SK-N-SH treated with all-trans-retinoic acid at 6 μM for 48 hours (cell line): ENCODE data around the gene RNF215.

ENCODE experiments used
- ATAC-seq: fragments of 200-7000 bp; cut with Tn5 transposase; 3 replicates; pipeline ENCODE4 v1.9.1; 2020; ENCODE audit warnings: mild to moderate bottlenecking, moderate library complexity
- ARNTL ChIP-seq: fragments of 450-650 bp; formaldehyde crosslinking; IDR thresholded peaks from 2 replicates; pipeline ENCODE4 v1.5.0; 2020; ENCODE audit warnings: low read depth, mild to moderate bottlenecking, moderate library complexity, borderline replicate concordance
- BACH2 ChIP-seq: fragments of 250-450 bp; sonication (Bioruptor Pico); IDR thresholded peaks from 2 replicates; pipeline ENCODE4 v1.9.0; 2021; ENCODE audit warnings: mild to moderate bottlenecking, borderline replicate concordance
- CSDC2 ChIP-seq: fragments of 250-450 bp; sonication (Bioruptor Pico); IDR thresholded peaks from 2 replicates; pipeline ENCODE4 v1.5.0; 2020; ENCODE audit warnings: mild to moderate bottlenecking, moderate library complexity
- ESRRG ChIP-seq: fragments of 250-450 bp; sonication (Bioruptor Pico); IDR thresholded peaks from 2 replicates; pipeline ENCODE4 v1.6.1; 2021; ENCODE audit warnings: mild to moderate bottlenecking
- GLIS3 ChIP-seq: fragments of 250-450 bp; sonication (Bioruptor Pico); IDR thresholded peaks from 2 replicates; pipeline ENCODE4 v1.5.0; 2020; ENCODE audit warnings: mild to moderate bottlenecking, moderate library complexity
- ISL1 ChIP-seq: fragments of 250-450 bp; sonication (Bioruptor Pico); IDR thresholded peaks from 2 replicates; pipeline ENCODE4 v2.1.2; 2022; ENCODE audit warnings: mild to moderate bottlenecking, moderate library complexity
- OSR1 ChIP-seq: fragments of 250-450 bp; sonication (Bioruptor Pico); IDR thresholded peaks from 2 replicates; pipeline ENCODE4 v1.8.0; 2022; ENCODE audit warnings: moderate library complexity, mild to moderate bottlenecking, inconsistent platforms
- PPARA ChIP-seq: fragments of 250-450 bp; sonication (Bioruptor Pico); IDR thresholded peaks from 2 replicates; pipeline ENCODE4 v1.5.0; 2020; ENCODE audit warnings: mild to moderate bottlenecking, borderline replicate concordance
- RARB ChIP-seq: fragments of 250-450 bp; sonication (Bioruptor Pico); IDR thresholded peaks from 2 replicates; pipeline ENCODE4 v1.8.0; 2021; ENCODE audit warnings: mild to moderate bottlenecking, moderate library complexity
- TCF4 ChIP-seq: fragments of 250-450 bp; sonication (Bioruptor Pico); IDR thresholded peaks from 2 replicates; pipeline ENCODE4 v1.8.0; 2021; ENCODE audit warnings: mild to moderate bottlenecking, moderate library complexity, borderline replicate concordance
- TOX ChIP-seq: fragments of 250-450 bp; sonication (Bioruptor Pico); IDR thresholded peaks from 2 replicates; pipeline ENCODE4 v1.8.0; 2021; ENCODE audit warnings: mild to moderate bottlenecking, moderate library complexity, borderline replicate concordance
- ZC3H10 ChIP-seq: fragments of 250-450 bp; sonication (Bioruptor Pico); IDR thresholded peaks from 2 replicates; pipeline ENCODE4 v1.5.1; 2021; ENCODE audit warnings: mild to moderate bottlenecking, moderate library complexity
- ZFP3 ChIP-seq: fragments of 250-450 bp; sonication (Bioruptor Pico); IDR thresholded peaks from 2 replicates; pipeline ENCODE4 v1.5.0; 2020; ENCODE audit warnings: mild to moderate bottlenecking, moderate library complexity
- ZFP30 ChIP-seq: fragments of 450-650 bp; formaldehyde crosslinking; IDR thresholded peaks from 2 replicates; pipeline ENCODE4 v1.5.0; 2022; ENCODE audit warnings: mild to moderate bottlenecking, moderate library complexity
- ZNF565 ChIP-seq: fragments of 450-650 bp; formaldehyde crosslinking; conservative IDR thresholded peaks from 2 replicates; pipeline ENCODE4 v1.5.0; 2020; ENCODE audit warnings: low read depth, mild to moderate bottlenecking, moderate library complexity
- ZNF8 ChIP-seq: fragments of 450-650 bp; formaldehyde crosslinking; IDR thresholded peaks from 2 replicates; pipeline ENCODE4 v1.5.0; 2020; ENCODE audit warnings: mild to moderate bottlenecking, moderate library complexity
- TF ChIP-seq, protein P1 (sequence below): fragments of 250-450 bp; sonication (Bioruptor Pico); IDR thresholded peaks from 2 replicates; pipeline ENCODE4 v1.8.0; 2021; ENCODE audit warnings: low read depth, mild to moderate bottlenecking, moderate library complexity, borderline replicate concordance
- TF ChIP-seq, protein P2 (sequence below): fragments of 250-450 bp; sonication (Bioruptor Pico); IDR thresholded peaks from 2 replicates; pipeline ENCODE4 v1.5.0; 2020; ENCODE audit warnings: mild to moderate bottlenecking, moderate library complexity
- TF ChIP-seq, protein P3 (sequence below): fragments of 250-450 bp; sonication (Bioruptor Pico); IDR thresholded peaks from 2 replicates; pipeline ENCODE4 v1.8.0; 2020; ENCODE audit warnings: mild to moderate bottlenecking, moderate library complexity, borderline replicate concordance

The RNF215 gene

DNA sequence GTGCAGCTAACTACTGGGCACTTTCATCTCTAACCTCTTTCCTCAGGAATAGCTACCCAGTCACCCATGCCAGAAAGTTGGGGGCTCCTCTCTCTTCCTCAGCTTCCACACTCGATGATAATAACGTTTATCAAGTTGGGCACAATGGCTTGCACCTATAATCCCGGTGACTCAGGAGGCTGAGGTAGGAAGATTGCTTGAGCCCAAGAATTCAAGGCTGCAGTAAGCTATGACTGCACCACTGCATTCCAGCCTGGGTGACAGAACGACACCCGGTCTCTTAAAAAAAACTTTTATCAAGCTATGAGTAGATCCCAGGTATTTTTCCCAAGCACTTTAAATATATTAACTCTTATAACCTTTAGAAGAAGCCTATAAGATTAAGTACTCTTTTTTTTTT lies 32.6 kb downstream of the RNF215 start:
- ATAC-seq = no peak
- TF ChIP-seq, protein P1, sequence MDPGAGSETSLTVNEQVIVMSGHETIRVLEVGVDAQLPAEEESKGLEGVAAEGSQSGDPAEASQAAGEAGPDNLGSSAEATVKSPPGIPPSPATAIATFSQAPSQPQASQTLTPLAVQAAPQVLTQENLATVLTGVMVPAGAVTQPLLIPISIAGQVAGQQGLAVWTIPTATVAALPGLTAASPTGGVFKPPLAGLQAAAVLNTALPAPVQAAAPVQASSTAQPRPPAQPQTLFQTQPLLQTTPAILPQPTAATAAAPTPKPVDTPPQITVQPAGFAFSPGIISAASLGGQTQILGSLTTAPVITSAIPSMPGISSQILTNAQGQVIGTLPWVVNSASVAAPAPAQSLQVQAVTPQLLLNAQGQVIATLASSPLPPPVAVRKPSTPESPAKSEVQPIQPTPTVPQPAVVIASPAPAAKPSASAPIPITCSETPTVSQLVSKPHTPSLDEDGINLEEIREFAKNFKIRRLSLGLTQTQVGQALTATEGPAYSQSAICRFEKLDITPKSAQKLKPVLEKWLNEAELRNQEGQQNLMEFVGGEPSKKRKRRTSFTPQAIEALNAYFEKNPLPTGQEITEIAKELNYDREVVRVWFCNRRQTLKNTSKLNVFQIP (CRISPR knock-in tag) = no peak
- TF ChIP-seq, protein P2, sequence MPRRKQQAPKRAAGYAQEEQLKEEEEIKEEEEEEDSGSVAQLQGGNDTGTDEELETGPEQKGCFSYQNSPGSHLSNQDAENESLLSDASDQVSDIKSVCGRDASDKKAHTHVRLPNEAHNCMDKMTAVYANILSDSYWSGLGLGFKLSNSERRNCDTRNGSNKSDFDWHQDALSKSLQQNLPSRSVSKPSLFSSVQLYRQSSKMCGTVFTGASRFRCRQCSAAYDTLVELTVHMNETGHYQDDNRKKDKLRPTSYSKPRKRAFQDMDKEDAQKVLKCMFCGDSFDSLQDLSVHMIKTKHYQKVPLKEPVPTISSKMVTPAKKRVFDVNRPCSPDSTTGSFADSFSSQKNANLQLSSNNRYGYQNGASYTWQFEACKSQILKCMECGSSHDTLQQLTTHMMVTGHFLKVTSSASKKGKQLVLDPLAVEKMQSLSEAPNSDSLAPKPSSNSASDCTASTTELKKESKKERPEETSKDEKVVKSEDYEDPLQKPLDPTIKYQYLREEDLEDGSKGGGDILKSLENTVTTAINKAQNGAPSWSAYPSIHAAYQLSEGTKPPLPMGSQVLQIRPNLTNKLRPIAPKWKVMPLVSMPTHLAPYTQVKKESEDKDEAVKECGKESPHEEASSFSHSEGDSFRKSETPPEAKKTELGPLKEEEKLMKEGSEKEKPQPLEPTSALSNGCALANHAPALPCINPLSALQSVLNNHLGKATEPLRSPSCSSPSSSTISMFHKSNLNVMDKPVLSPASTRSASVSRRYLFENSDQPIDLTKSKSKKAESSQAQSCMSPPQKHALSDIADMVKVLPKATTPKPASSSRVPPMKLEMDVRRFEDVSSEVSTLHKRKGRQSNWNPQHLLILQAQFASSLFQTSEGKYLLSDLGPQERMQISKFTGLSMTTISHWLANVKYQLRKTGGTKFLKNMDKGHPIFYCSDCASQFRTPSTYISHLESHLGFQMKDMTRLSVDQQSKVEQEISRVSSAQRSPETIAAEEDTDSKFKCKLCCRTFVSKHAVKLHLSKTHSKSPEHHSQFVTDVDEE = no peak
- TF ChIP-seq ARNTL (CRISPR knock-in tag) (no peak), BACH2 (CRISPR knock-in tag) (no peak), ESRRG (CRISPR knock-in tag) (no peak)
- TF ChIP-seq, protein P3, sequence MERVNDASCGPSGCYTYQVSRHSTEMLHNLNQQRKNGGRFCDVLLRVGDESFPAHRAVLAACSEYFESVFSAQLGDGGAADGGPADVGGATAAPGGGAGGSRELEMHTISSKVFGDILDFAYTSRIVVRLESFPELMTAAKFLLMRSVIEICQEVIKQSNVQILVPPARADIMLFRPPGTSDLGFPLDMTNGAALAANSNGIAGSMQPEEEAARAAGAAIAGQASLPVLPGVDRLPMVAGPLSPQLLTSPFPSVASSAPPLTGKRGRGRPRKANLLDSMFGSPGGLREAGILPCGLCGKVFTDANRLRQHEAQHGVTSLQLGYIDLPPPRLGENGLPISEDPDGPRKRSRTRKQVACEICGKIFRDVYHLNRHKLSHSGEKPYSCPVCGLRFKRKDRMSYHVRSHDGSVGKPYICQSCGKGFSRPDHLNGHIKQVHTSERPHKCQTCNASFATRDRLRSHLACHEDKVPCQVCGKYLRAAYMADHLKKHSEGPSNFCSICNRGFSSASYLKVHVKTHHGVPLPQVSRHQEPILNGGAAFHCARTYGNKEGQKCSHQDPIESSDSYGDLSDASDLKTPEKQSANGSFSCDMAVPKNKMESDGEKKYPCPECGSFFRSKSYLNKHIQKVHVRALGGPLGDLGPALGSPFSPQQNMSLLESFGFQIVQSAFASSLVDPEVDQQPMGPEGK (CRISPR knock-in tag) = no peak

DNA sequence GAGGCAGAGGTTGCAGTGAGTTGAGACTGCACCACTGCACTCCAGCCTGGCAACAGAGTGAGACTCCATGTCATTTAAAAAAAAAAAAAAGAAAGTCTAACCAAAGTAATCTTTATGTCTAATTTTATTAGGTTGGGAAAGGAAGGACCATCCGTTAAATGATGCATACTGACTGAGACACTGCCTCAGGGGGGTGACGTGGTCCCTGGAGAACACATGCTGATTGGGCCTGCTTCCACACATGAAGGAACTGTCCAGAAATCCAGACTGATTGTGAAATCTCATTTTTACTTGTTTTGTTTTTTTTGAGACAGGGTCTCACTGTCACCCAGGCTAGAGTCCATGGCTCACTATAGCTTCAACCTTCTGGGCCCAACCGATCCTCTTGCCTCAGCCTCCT lies 36.0 kb downstream of the RNF215 start:
- ATAC-seq = no peak
- TF ChIP-seq, protein P3 (CRISPR knock-in tag) = no peak
- TF ChIP-seq ISL1 (CRISPR knock-in tag) (no peak), OSR1 (no peak), ZC3H10 (CRISPR knock-in tag) (no peak), TOX (CRISPR knock-in tag) (no peak), ZFP3 (CRISPR knock-in tag) (no peak), RARB (CRISPR knock-in tag) (no peak)

DNA sequence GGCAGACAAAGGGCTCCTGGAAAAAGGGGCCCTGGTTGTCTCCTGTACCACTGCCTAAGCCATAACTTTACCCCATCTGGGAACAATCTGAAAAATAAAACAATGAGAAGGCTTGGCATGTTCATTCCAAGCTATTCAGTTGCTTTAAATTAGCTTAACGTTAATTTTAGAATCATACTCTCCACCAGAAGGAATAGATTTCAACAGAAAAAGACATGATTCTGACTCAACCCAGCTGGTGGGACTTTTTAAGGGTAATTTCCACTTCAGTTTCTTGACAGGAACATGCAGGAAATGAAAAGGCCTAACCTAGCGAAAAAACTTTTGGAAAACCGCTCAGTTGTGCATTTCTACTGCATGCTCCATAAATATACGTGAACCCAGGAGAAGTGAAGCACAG lies 38.4 kb downstream of the RNF215 start:
- no peak; the same call in 1 of the 3 replicates for ATAC-seq
- TF ChIP-seq, protein P2 = no peak
- TF ChIP-seq RARB (CRISPR knock-in tag) = no peak
- no peak for TF ChIP-seq ZNF565 (CRISPR knock-in tag)
- TF ChIP-seq GLIS3 (CRISPR knock-in tag) = no peak

DNA sequence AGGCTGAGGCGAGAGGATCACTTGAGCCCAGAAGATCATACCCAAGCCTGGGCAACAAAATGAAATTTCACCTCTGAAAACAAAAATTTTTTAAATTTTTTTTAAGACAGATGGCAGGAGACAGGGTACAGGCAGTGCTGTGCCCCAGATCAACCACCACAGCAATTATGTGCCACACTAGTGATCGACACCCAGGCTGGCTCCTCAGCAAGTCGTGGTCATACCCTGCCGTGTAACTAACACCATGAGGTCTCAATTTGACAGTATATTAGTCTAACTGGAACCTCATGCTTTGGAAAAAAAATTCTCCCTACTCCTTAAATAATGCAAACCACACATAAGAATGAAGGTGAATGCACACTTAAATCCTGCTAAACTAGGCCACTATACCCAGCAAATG lies 38.8 kb downstream of the RNF215 start:
- no peak for ATAC-seq
- TF ChIP-seq OSR1 (no peak), ZFP30 (CRISPR knock-in tag) (no peak), ZC3H10 (CRISPR knock-in tag) (no peak), ISL1 (CRISPR knock-in tag) (no peak), ESRRG (CRISPR knock-in tag) (no peak), ZNF8 (no peak), PPARA (CRISPR knock-in tag) (no peak), GLIS3 (CRISPR knock-in tag) (no peak), CSDC2 (CRISPR knock-in tag) (no peak), BACH2 (CRISPR knock-in tag) (no peak), RARB (CRISPR knock-in tag) (no peak), TCF4 (CRISPR knock-in tag) (no peak)
- TF ChIP-seq, protein P3 (CRISPR knock-in tag) = no peak
